Measurements from ENCODE around the gene ZSCAN31. TPM values are rescaled to one million over a fixed set of nuclear protein-coding genes. Genes with fewer than 3 reads are reported as not detected.
"Not testable (repeated sequence)": the region's sequence is repeated elsewhere in the genome, so short reads cannot be mapped to it uniquely, and the experiment has no call there.

ZSCAN31 gene
- total RNA-seq, 1 experiment from 2014 or later, result 235 TPM

GRCh38 chr6:28333599-28334018 is 2.3 kb downstream of the ZSCAN31 start:
- in situ Hi-C loops (cut with HindIII; ENCODE audit: low pct_unique_long_range_greater_than_20kb, low sequenced_read_pairs), result no loop called here
- DNase-seq (ENCODE audit: low read depth), result no peak

DNA sequence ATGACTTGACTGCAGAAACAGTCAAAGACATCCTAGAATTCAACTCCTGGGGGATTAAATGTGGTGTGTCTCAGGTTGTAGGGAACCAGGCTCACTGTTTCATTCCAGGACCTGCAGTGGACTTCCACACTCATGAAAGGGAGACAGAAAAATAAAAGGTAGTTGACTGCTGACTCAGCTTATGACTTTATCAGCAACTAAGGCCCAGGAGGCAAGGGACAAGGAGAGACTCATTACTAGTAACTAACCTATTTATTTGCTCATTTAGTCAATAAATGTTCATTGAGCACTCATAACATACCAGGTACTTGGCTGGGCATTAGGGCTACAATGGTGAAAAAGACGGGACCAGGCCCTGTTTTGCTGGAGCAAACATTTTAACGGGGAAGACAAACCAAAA is 2.9 kb downstream of the ZSCAN31 start:
- DNase-seq (ENCODE audit: low read depth), result no peak
- in situ Hi-C loops (cut with HindIII; ENCODE audit: low pct_unique_long_range_greater_than_20kb, low sequenced_read_pairs), result no loop called here

- no peak for DNase-seq (ENCODE audit: low read depth)
- in situ Hi-C loops (cut with HindIII; ENCODE audit: low pct_unique_long_range_greater_than_20kb, low sequenced_read_pairs), result no loop called here
Measured at GRCh38 chr6:28330041-28330440, 5.9 kb downstream of the ZSCAN31 start.

GRCh38 chr6:28326371-28326948 is 9.5 kb downstream of the ZSCAN31 start:
- in situ Hi-C loops (cut with HindIII; ENCODE audit: low pct_unique_long_range_greater_than_20kb, low sequenced_read_pairs), result no loop called here
- no peak for DNase-seq (ENCODE audit: low read depth)

GRCh38 chr6:28323813-28324424 is 12.0 kb downstream of the ZSCAN31 start:
- in situ Hi-C loops (cut with HindIII; ENCODE audit: low pct_unique_long_range_greater_than_20kb, low sequenced_read_pairs), result no loop called here

DNA sequence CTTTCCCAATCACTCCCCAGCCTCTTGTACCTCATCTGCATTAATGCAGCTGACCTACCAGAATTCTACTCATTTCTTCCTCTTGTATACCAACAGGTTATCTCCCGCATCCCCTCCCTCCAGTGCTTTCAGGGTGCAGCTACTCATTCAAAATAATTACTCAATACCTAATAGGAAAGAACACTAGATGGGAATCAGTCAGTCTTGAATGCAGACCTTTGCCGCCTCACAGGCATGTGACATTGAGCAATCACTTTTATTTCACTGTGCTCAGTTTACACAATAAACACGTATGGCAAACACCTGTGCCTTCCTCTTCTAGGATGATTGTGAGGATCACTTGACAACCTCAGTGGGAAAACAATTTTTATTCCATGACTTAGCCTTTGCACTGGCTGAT is 13.3 kb downstream of the ZSCAN31 start:
- DNase-seq (ENCODE audit: low read depth), result no peak
- in situ Hi-C loops (cut with HindIII; ENCODE audit: low pct_unique_long_range_greater_than_20kb, low sequenced_read_pairs), result no loop called here

More at GRCh38 chr6:28323813-28324424, 12.0 kb downstream of the ZSCAN31 start:
- no peak for DNase-seq (ENCODE audit: low read depth)

DNA sequence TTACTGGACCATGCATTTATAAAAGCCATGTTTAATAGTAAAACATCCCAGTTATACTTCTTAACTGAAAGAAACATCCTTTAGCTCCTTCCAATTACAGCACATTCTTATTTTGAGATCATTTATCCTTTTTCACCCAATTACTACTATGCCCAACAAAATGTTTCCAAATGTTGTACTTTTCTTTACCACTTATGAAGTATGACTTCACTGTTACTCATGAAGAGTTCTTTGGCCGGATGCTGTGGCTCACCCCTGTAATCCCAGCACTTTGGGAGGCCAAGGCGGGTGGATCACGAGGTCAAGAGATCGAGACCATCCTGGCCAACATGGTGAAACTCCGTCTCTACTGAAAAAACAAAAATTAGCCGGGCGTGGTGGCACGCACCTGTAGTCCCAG is 18.1 kb downstream of the ZSCAN31 start:
- in situ Hi-C loops (cut with HindIII; ENCODE audit: low pct_unique_long_range_greater_than_20kb, low sequenced_read_pairs); DNase-seq (ENCODE audit: low read depth): not testable (repeated sequence)

GRCh38 chr6:28315628-28316027 is 20.3 kb downstream of the ZSCAN31 start:
- no peak for DNase-seq (ENCODE audit: low read depth)
- in situ Hi-C loops (cut with HindIII; ENCODE audit: low pct_unique_long_range_greater_than_20kb, low sequenced_read_pairs), result no loop called here

GRCh38 chr6:28312939-28313338 is 23.0 kb downstream of the ZSCAN31 start:
- in situ Hi-C loops (cut with HindIII; ENCODE audit: low pct_unique_long_range_greater_than_20kb, low sequenced_read_pairs), result no loop called here
- DNase-seq (ENCODE audit: low read depth), result no peak

DNA sequence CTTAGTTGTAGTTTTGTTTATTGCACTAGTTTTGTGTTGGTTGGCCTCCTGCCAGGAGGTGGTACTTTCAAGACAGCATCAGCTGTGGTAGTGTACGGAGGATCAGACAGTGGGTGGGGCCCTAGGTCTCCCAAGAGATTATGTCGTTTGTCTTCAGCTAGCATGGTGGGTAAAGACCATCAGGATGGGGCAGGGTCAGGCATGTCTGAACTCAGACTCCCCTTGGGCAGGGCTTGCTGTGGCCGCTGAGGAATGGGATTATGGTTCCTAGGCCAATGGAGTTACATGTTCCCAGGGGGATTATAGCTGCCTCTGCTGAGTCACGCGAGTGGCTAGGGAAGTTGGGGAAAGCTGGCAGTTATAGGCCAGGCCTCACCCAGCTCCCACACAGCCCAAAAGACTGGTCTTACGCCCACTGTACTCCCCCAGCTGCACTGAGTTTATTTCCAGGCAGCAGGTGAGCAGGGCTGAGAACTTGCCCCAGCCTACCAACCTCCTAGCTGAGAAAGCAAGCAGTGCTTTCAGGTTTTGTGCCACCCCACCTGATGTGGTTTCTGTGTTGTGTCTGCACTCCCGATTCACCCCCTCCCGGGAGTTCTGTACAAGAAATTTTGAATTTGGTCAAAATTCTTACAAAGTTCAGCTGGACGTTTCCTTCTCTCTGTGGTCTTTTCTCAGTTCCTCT is 24.7 kb downstream of the ZSCAN31 start:
- in situ Hi-C loops (cut with HindIII; ENCODE audit: low pct_unique_long_range_greater_than_20kb, low sequenced_read_pairs), result no loop called here
- DNase-seq (ENCODE audit: low read depth), result no peak

DNA sequence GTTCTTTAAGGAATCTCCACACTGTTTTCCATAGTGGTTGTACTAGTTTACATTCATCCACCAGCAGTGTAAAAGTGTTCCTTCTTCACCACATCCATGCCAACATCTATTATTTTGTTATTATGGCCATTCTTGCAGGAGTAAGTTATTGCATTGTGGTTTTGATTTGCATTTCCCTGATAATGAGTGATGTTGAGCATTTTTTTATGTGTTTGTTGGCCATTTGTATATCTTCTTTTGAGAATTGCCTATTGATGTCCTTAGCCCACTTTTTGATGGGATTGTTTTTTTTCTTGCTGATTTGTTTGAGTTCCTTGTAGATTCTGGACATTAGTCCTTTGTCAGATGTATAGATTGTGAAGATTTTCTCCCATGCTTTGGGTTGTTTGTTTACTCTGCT is 29.6 kb downstream of the ZSCAN31 start:
- in situ Hi-C loops (cut with HindIII; ENCODE audit: low pct_unique_long_range_greater_than_20kb, low sequenced_read_pairs); DNase-seq (ENCODE audit: low read depth): not testable (repeated sequence)

- DNase-seq (ENCODE audit: low read depth), result no peak
- in situ Hi-C loops (cut with HindIII; ENCODE audit: low pct_unique_long_range_greater_than_20kb, low sequenced_read_pairs), result no loop called here
Measured at GRCh38 chr6:28303570-28303969, 32.4 kb downstream of the ZSCAN31 start.

- DNase-seq (ENCODE audit: low read depth), result no peak
- in situ Hi-C loops (cut with HindIII; ENCODE audit: low pct_unique_long_range_greater_than_20kb, low sequenced_read_pairs), result no loop called here
Measured at GRCh38 chr6:28296520-28297060, 39.4 kb downstream of the ZSCAN31 start.

DNA sequence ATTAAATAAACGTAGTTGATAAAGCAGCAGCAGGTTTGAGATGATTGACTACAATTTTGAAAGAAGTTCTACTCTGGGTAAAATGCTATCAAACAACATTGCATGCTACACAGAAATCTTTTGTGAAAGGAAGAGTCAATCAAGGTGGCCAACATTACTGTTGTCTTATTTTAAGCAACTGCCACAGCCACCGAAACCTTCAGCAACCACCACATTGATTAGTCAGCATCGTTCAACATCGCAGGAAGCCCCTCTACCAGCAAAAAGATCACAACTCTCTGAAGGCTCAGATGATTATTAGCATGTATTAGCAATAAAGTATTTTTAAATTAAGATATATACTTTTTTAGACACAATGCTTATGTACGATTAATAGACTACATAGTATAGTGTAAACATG is 40.6 kb downstream of the ZSCAN31 start:
- in situ Hi-C loops (cut with HindIII; ENCODE audit: low pct_unique_long_range_greater_than_20kb, low sequenced_read_pairs), result no loop called here
- no peak for DNase-seq (ENCODE audit: low read depth)

DNA sequence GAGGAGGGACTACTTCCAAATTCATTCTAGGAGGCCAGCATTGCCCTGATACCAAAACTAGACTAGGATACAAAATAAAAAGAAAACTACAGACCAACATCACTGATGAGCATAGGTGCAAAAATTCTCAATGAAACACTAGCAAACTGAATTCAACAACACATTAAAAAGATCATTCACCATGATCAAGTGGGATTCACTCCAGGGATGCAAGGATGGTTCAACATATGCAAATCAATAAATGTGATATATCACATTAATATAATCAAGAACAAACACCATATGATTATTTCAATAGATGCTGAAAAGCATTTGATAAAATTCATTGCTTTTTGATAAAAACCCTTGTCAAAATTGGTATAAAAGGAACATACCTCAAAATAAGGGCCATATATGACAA is 44.4 kb downstream of the ZSCAN31 start:
- in situ Hi-C loops (cut with HindIII; ENCODE audit: low pct_unique_long_range_greater_than_20kb, low sequenced_read_pairs), result no loop called here
- DNase-seq (ENCODE audit: low read depth), result no peak

- DNase-seq (ENCODE audit: low read depth), result no peak
- in situ Hi-C loops (cut with HindIII; ENCODE audit: low pct_unique_long_range_greater_than_20kb, low sequenced_read_pairs), result no loop called here
Measured at GRCh38 chr6:28282926-28283325, 53.0 kb downstream of the ZSCAN31 start.

- no peak for DNase-seq (ENCODE audit: low read depth)
- in situ Hi-C loops (cut with HindIII; ENCODE audit: low pct_unique_long_range_greater_than_20kb, low sequenced_read_pairs), result no loop called here
Measured at GRCh38 chr6:28281288-28282064, 54.5 kb downstream of the ZSCAN31 start, which contains the start of gene PGBD1. Gene PGBD1, plus strand, starts transcription at chr6:28281572. Its CDS starts 2,242 bp downstream, at chr6:28283814.

- DNase-seq (ENCODE audit: low read depth), result no peak
- in situ Hi-C loops (cut with HindIII; ENCODE audit: low pct_unique_long_range_greater_than_20kb, low sequenced_read_pairs), result no loop called here
Measured at GRCh38 chr6:28280595-28281287, 55.2 kb downstream of the ZSCAN31 start.
